Thymus (tissue), 11 donors: ENCODE results near the gene MECP2. TPM values are rescaled to one million over a fixed set of nuclear protein-coding genes. Genes with fewer than 3 reads are reported as not detected.

ENCODE experiments used
- DNase-seq, 9 donors: peaks; one replicate each; pipeline ENCODE4 v3.0.0-alpha.2; 2013; ENCODE audit warnings: low spot score in 9 of 9, low read depth in 6 of 9, missing footprints in 1 of 9
- H3K27ac ChIP-seq, 2 donors: one replicate each; pipeline ENCODE4 v1.5.1; 2013; ENCODE audit warnings: control low read depth in 1 of 2, low read depth in 1 of 2, low read length in 1 of 2, mild to moderate bottlenecking in 1 of 2, moderate library complexity in 1 of 2
- H3K27me3 ChIP-seq, 2 donors: one replicate each; pipeline ENCODE4 v1.5.1; 2013; ENCODE audit warnings: low read length in 1 of 2; ENCODE audit not compliant: control insufficient read depth in 2 of 2, insufficient read depth in 1 of 2
- H3K36me3 ChIP-seq, 2 donors: one replicate each; pipeline ENCODE4 v1.5.1; 2013; ENCODE audit warnings: low read length in 1 of 2, mild to moderate bottlenecking in 1 of 2, moderate library complexity in 1 of 2; ENCODE audit not compliant: control insufficient read depth in 2 of 2, insufficient read depth in 2 of 2
- H3K4me1 ChIP-seq, 2 donors: one replicate each; pipeline ENCODE4 v1.5.1; 2013; ENCODE audit warnings: low read length in 2 of 2; ENCODE audit not compliant: control insufficient read depth in 2 of 2, insufficient read depth in 2 of 2
- H3K4me3 ChIP-seq, 2 donors: one replicate each; pipeline ENCODE4 v1.5.1; 2013; ENCODE audit warnings: low read length in 2 of 2, control low read depth in 1 of 2, mild to moderate bottlenecking in 1 of 2
- H3K9me3 ChIP-seq, 2 donors: one replicate each; pipeline ENCODE4 v1.5.1; 2013; ENCODE audit warnings: low read length in 1 of 2, mild to moderate bottlenecking in 1 of 2; ENCODE audit not compliant: control insufficient read depth in 2 of 2, insufficient read depth in 1 of 2
- WGBS: extraction: QIAGEN DNeasy Blood & Tissue Kit; methylation state at CpG from one replicate; pipeline ENCODE4 v1.1.7; 2013; 5-methylcytosine and 5-hydroxymethylcytosine counted together
- polyA plus RNA-seq: library from polyadenylated mRNA; stranded (reverse); fragments of 200-250 nt; gene quantifications from one replicate; pipeline ENCODE4 v1.2.3, GENCODE V29; 2013
- total RNA-seq: library from RNA; stranded (reverse); fragments of 120-200 nt; gene quantifications from one replicate; pipeline ENCODE4 v1.2.4, GENCODE V29; 2013
- donor health status: healthy.

The MECP2 gene
- total and polyA plus RNA-seq, 2 donors: 22.1 to 24.6 TPM

- H3K36me3 ChIP-seq: no peaks in the 10 kb centered on the region
- no peak overlapping the region for H3K4me3 ChIP-seq
- H3K27me3 ChIP-seq: peaks cover 0 to 16% of the 10 kb centered on the region in 2 donors
- H3K4me1 ChIP-seq: peaks cover 2 to 20% of the 10 kb centered on the region in 2 donors
- H3K9me3 ChIP-seq: no peaks in the 10 kb centered on the region
- WGBS: 98% methylated on average over 12 of the region's 12 CpGs
- no peak overlapping the region for H3K27ac ChIP-seq
- no peak for DNase-seq
Measured at GRCh38 chrX:153993079-153993478, 104.4 kb downstream of the MECP2 start.

DNA sequence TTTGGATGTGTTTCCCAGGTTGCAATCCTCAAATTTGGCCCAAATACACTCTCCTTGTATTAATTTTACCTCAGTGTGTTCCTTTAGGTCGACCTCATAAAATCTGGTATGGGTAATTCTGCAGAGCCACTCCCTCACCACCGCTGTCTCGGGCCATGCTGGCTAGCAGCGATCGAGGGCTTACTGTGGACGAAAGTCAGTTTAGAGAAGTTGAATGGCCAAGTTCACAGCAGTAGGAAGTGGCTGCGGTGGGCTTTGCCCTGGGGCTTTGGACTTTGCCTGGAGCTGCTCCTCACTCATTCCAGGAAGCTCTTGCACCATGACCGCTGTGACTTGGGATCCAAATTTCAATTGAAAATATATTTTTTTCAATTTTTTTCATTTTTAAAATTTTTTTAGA lies 105.3 kb downstream of the MECP2 start:
- DNase-seq: no peak
- Histone ChIP-seq H3K27ac (no peak overlapping the region), H3K9me3 (no peaks in the 10 kb centered on the region), H3K36me3 (no peaks in the 10 kb centered on the region), H3K27me3 (peaks cover 0 to 15% of the 10 kb centered on the region in 2 donors), H3K4me3 (no peak overlapping the region), H3K4me1 (peaks cover 2 to 27% of the 10 kb centered on the region in 2 donors)
- 92% methylated on average over 8 of the region's 8 CpGs for WGBS

DNA sequence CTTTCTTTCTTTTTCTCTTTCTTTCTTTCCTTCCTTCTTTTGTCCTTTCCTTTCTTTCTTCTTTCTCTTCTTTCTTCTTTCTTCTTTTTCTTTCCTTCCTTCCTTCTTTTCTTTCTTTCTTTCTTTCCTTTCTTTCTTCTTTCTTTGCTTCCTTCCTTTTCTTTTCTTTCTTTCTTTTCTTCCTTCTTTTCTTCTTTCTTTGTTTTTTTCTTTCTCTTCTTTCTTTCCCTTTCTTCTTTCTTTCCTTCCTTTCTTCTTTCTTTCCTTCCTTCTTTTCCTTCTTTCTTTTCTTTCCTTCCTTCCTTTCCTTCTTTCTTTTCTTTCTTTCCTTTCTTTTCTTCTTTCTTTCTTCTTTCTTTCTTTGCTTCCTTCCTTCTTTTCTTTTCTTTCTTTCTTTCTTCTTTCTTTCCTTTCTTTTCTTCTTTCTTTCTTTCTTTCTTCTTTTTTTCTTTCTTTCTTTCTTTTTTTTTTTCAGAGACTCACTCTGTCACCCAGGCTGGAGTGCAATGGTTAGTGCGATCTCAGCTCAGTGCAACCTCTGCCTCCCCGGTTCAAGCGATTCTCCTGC lies 106.4 kb downstream of the MECP2 start:
- no peaks in the 10 kb centered on the region for H3K36me3 ChIP-seq
- H3K4me1 ChIP-seq: peaks cover 2 to 37% of the 10 kb centered on the region in 2 donors
- DNase-seq: no peak
- 98% methylated on average over 3 of the region's 3 CpGs for WGBS
- H3K4me3 ChIP-seq: no peak overlapping the region
- no peak overlapping the region for H3K27ac ChIP-seq
- peaks cover 0 to 14% of the 10 kb centered on the region in 2 donors for H3K27me3 ChIP-seq
- H3K9me3 ChIP-seq: no peaks in the 10 kb centered on the region

DNA sequence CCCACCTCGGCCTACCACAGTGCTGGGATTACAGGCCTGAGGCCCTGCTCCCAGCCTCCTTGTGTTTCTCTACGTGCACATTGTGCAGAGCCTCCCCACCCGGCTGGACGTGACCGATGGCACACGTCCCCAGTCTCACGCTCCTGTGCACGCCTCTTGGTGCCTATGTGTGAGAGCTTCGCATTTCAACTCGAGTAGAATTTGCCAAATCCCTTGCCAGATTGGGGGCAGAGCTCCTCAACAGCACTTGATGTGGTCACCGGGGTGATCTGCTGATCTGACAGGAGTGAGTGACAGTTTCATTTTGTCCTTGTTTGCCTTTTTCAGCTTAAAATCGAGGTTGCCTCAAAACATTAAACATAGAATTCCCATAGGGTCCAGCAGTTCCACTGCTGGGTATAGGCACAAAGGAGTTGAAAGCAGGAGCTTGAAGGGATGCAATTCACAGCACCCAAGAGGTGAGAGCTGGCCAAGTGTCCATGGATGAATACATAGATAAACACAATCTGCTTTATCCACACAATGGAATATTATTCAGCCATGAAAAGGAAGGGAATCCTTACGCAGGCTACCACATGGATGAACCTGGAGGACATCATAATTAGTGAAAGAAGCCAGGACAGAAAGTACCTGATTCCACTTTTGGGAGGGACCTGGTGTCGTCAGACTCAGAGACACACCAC lies 107.4 kb downstream of the MECP2 start:
- no peaks in the 10 kb centered on the region for H3K36me3 ChIP-seq

GRCh38 chrX:153988493-153988892 lies 109.0 kb downstream of the MECP2 start:
- Histone ChIP-seq H3K27ac (no peak overlapping the region), H3K36me3 (no peaks in the 10 kb centered on the region), H3K27me3 (peaks cover 0 to 21% of the 10 kb centered on the region in 2 donors), H3K4me3 (no peak overlapping the region), H3K9me3 (peaks cover 0 to 4% of the 10 kb centered on the region in 2 donors), H3K4me1 (peaks cover 14 to 61% of the 10 kb centered on the region in 2 donors)
- 98% methylated on average over 12 of the region's 12 CpGs for WGBS
- DNase-seq: no peak

More for the DNA sequence above, 107.4 kb downstream of the MECP2 start:
- no peak overlapping the region for H3K4me3 ChIP-seq
- peaks cover 0 to 3% of the 10 kb centered on the region in 2 donors for H3K9me3 ChIP-seq
- peaks cover 0 to 14% of the 10 kb centered on the region in 2 donors for H3K27me3 ChIP-seq
- DNase-seq: peak in 1 of 9 donors; percentile 61
- peaks cover 4 to 45% of the 10 kb centered on the region in 2 donors for H3K4me1 ChIP-seq
- H3K27ac ChIP-seq: peak overlapping the region in 1 of 2 donors; percentile 58
- WGBS: 48% methylated on average over 14 of the region's 14 CpGs

GRCh38 chrX:153984351-153985178 lies 113.0 kb downstream of the MECP2 start:
- peaks cover 33 to 89% of the 10 kb centered on the region in 2 donors for H3K4me1 ChIP-seq

DNA sequence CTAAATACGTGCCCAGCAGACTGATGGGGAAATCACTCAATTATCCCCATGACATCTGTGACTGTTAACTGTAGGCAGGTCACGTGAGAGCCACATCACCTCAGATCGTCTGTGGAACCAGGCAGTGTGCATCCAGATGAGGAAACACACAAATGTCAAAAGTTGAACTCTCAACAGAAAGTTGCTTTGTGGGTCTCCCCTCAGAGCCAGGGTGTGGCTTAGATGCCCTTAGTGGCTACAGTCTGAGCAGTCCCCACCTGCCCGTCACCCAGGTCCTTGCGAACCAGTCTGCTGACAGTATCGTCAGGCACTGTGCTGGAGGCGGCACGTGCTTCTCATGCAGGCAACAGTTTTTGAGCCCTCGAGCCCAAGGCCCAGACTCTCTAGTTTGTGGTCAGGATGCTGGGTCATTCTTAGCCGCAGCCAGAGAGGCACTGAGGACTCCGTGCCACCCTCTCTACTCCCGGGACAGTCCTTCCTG lies 114.2 kb downstream of the MECP2 start:
- H3K27ac ChIP-seq: peak overlapping the region; percentile 81 to 93
- WGBS: 62% methylated on average over 12 of the region's 12 CpGs
- peaks cover 0 to 4% of the 10 kb centered on the region in 2 donors for H3K9me3 ChIP-seq
- peak in 1 of 9 donors; percentile 61 for DNase-seq
- peaks cover 33 to 79% of the 10 kb centered on the region in 2 donors for H3K4me1 ChIP-seq
- peaks cover 0 to 30% of the 10 kb centered on the region in 2 donors for H3K27me3 ChIP-seq
- H3K36me3 ChIP-seq: no peaks in the 10 kb centered on the region
- H3K4me3 ChIP-seq: no peak overlapping the region

More at GRCh38 chrX:153984351-153985178, 113.0 kb downstream of the MECP2 start:
- no peaks in the 10 kb centered on the region for H3K36me3 ChIP-seq
- H3K27me3 ChIP-seq: peaks cover 0 to 33% of the 10 kb centered on the region in 2 donors
- peak overlapping the region; percentile 77 to 99 for H3K27ac ChIP-seq
- WGBS: 35% methylated on average over 20 of the region's 20 CpGs
- peaks cover 0 to 4% of the 10 kb centered on the region in 2 donors for H3K9me3 ChIP-seq
- DNase-seq: peak in 1 of 9 donors; percentile 61
- peak overlapping the region; percentile 50 to 54 for H3K4me3 ChIP-seq

DNA sequence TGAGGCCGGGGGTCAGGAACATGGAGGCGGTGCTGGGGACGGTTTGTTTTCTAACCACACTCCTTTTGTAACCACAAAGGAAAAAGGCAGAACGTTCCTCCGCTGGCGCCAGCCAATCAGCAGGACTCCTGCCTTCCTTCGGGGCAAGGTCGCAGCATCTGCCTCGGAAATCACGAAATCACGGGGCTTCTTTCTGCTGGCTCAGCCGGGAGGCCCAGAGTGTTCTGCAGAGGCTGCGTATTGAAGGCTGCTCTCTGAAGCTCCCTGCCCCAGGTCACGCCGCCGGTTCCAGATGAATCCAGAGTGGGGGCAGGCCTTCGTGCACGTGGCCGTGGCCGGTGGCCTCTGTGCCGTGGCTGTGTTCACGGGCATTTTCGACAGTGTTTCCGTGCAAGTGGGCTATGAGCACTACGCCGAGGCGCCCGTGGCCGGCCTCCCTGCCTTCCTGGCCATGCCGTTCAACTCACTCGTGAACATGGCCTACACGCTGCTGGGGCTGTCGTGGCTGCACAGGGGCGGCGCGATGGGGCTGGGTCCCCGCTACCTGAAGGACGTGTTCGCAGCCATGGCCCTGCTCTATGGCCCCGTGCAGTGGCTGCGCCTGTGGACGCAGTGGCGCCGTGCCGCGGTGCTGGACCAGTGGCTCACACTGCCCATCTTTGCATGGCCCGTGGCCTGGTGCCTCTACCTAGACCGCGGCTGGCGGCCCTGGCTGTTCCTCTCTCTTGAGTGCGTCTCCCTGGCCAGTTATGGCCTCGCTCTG lies 115.6 kb downstream of the MECP2 start:
- DNase-seq: peak in 3 of 9 donors; percentile 71 to 87 (median 73)
- H3K9me3 ChIP-seq: peaks cover 0 to 4% of the 10 kb centered on the region in 2 donors
- H3K27me3 ChIP-seq: peaks cover 0 to 30% of the 10 kb centered on the region in 2 donors
- peak overlapping the region in 1 of 2 donors; percentile 23 for H3K4me3 ChIP-seq
- no peaks in the 10 kb centered on the region for H3K36me3 ChIP-seq
- peaks cover 33 to 68% of the 10 kb centered on the region in 2 donors for H3K4me1 ChIP-seq
- peak overlapping the region; percentile 91 to 93 for H3K27ac ChIP-seq
- WGBS: 50% methylated on average over 52 of the region's 52 CpGs
